A673 (cell line): Measurements from ENCODE around the gene RGS14. TPM values are rescaled to one million over a fixed set of nuclear protein-coding genes. Genes with fewer than 3 reads are reported as not detected.

Source experiments
- BruUV-seq: library from RNA; stranded (reverse); fragments of 400-500 nt; replicated peaks from 2 replicates; lab custom pipeline; 2021; lab: Mats Ljungman, UMichigan
- CTCF ChIA-PET: fragments of 300-600 bp; sonication (Branson Sonifier 250); formaldehyde crosslinking; loops from one replicate; lab custom pipeline; 2022; ENCODE audit warnings: antibody characterized with exemption; lab: Charles Lee
- POLR2A ChIA-PET: fragments of 300-600 bp; sonication (Branson Sonifier 250); formaldehyde crosslinking; loops from one replicate; lab custom pipeline; 2022; ENCODE audit warnings: antibody characterized with exemption; ENCODE audit not compliant: low non-redundant PET; lab: Charles Lee
- DNase-seq: peaks from one replicate; pipeline ENCODE4 v3.0.0-alpha.2; 2015; ENCODE audit warnings: low spot score
- H3K27ac ChIP-seq: fragments of 200-600 bp; sonication (generic); 2 replicates; pipeline ENCODE4 v1.5.1; 2016; ENCODE audit warnings: mixed run types, low read depth, mild to moderate bottlenecking, mixed read lengths, antibody characterized with exemption, low read length; ENCODE audit not compliant: poor library complexity, severe bottlenecking
- H3K27me3 ChIP-seq: fragments of 200-600 bp; sonication (generic); replicated peaks from 2 replicates; pipeline ENCODE4 v1.6.1; 2017; ENCODE audit warnings: mixed run types, low read depth, mild to moderate bottlenecking, mixed read lengths, antibody characterized with exemption, low read length; ENCODE audit not compliant: insufficient read depth, poor library complexity
- H3K36me3 ChIP-seq: fragments of 200-600 bp; sonication (generic); 2 replicates; pipeline ENCODE4 v1.6.1; 2016; ENCODE audit warnings: mixed run types, mild to moderate bottlenecking, mixed read lengths, antibody characterized with exemption, low read length; ENCODE audit not compliant: insufficient read depth, poor library complexity, severe bottlenecking
- H3K4me1 ChIP-seq: fragments of 200-600 bp; sonication (generic); 2 replicates; pipeline ENCODE4 v1.6.1; 2017; ENCODE audit warnings: mixed run types, mild to moderate bottlenecking, mixed read lengths, antibody characterized with exemption, low read length; ENCODE audit not compliant: insufficient read depth, poor library complexity, severe bottlenecking
- H3K4me3 ChIP-seq: fragments of 200-600 bp; sonication (generic); 2 replicates; pipeline ENCODE4 v1.5.1; 2016; ENCODE audit warnings: low read depth, mixed run types, mild to moderate bottlenecking, mixed read lengths, low read length; ENCODE audit not compliant: poor library complexity, severe bottlenecking
- H3K9me3 ChIP-seq: fragments of 200-600 bp; sonication (generic); 2 replicates; pipeline ENCODE4 v1.6.1; 2016; ENCODE audit warnings: mixed run types, low read depth, mild to moderate bottlenecking, mixed read lengths, antibody characterized with exemption, low read length; ENCODE audit not compliant: poor library complexity, severe bottlenecking
- EZH2 ChIP-seq: fragments of 200-600 bp; sonication (generic); IDR thresholded peaks from 2 replicates; pipeline ENCODE4 v1.6.1; 2017; ENCODE audit warnings: borderline replicate concordance, low read depth, mild to moderate bottlenecking, mixed read lengths, antibody characterized with exemption, low read length; ENCODE audit not compliant: poor library complexity, severe bottlenecking
- intact Hi-C: fragments of 100-400 bp; cut with micrococcal nuclease; formaldehyde crosslinking; loops from one replicate; pipeline ENCODE4 v1.10.0; 2022; ENCODE audit not compliant: unreplicated experiment
- total RNA-seq: library from RNA; stranded (reverse); gene quantifications from 2 replicates; pipeline ENCODE4 v1.2.3, GENCODE V29; 2021
- TF ChIP-seq, protein P1 (sequence below): fragments of 300-800, 200-600 bp; sonication (generic); conservative IDR thresholded peaks from 2 replicates; pipeline ENCODE4 v1.5.1; 2017; ENCODE audit warnings: low read depth, mild to moderate bottlenecking, antibody characterized with exemption, low read length, moderate library complexity, mixed read lengths

RGS14 gene
- total RNA-seq, 1 experiment from 2014 or later = 3.1 TPM

DNA sequence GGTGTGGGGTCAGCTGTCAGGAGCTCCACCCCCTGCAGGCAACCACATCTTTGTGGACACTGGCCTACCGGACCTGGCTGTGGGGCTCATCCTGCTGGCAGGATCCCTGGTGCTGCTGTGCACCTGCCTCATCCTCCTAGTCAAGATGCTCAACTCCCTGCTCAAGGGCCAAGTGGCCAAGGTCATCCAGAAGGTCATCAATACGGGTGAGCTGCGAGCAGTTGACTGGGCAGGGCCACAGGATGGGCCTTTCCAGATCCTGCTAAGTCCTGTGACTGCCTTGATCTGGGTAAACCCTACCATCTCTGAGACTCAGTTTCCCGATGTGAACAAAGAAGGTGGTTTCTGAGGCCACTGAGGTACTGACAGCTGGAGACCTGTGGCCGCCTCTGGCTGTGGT, 36.3 kb downstream of the RGS14 start:
- BruUV-seq = no TSS peak
- no peak for DNase-seq
- no peak overlapping the region for H3K27ac ChIP-seq
- TF ChIP-seq, protein P1, sequence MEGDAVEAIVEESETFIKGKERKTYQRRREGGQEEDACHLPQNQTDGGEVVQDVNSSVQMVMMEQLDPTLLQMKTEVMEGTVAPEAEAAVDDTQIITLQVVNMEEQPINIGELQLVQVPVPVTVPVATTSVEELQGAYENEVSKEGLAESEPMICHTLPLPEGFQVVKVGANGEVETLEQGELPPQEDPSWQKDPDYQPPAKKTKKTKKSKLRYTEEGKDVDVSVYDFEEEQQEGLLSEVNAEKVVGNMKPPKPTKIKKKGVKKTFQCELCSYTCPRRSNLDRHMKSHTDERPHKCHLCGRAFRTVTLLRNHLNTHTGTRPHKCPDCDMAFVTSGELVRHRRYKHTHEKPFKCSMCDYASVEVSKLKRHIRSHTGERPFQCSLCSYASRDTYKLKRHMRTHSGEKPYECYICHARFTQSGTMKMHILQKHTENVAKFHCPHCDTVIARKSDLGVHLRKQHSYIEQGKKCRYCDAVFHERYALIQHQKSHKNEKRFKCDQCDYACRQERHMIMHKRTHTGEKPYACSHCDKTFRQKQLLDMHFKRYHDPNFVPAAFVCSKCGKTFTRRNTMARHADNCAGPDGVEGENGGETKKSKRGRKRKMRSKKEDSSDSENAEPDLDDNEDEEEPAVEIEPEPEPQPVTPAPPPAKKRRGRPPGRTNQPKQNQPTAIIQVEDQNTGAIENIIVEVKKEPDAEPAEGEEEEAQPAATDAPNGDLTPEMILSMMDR = no peak
- TF ChIP-seq EZH2 = no peak
- H3K9me3 ChIP-seq = no peaks in the 10 kb centered on the region
- H3K4me3 ChIP-seq = no peak overlapping the region
- POLR2A ChIA-PET = no interaction called here
- H3K27me3 ChIP-seq = no peaks in the 10 kb centered on the region
- no peaks in the 10 kb centered on the region for H3K36me3 ChIP-seq
- H3K4me1 ChIP-seq = peaks cover 4% of the 10 kb centered on the region
- intact Hi-C loops = no loop called here
- CTCF ChIA-PET = no interaction called here

DNA sequence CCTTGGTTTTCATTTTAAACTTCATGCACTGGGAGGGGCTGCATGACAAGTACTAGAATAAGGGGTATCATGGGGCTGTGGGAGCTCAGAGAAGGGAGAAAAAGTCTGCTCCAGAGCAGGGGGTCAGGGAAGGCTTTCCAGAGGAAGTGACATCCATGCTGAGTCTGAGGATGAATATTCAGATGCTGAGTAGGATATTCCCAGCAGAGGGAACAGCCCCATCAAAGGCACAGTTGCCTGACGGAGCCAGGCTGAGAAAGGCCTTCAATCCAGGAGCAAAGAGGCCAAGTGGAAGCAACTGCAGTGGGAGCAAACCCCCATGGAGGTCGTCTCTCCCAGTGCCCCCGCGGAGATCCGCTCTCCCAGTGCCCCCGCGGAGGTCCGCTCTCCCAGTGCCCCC, 38.4 kb downstream of the RGS14 start:
- no TSS peak for BruUV-seq
- no peaks in the 10 kb centered on the region for H3K4me1 ChIP-seq
- H3K36me3 ChIP-seq = no peaks in the 10 kb centered on the region
- H3K27ac ChIP-seq = no peak overlapping the region
- peaks cover 14% of the 10 kb centered on the region for H3K27me3 ChIP-seq
- POLR2A ChIA-PET = no interaction called here
- no peak for DNase-seq
- intact Hi-C loops = no loop called here
- CTCF ChIA-PET = no interaction called here
- H3K4me3 ChIP-seq = no peak overlapping the region
- TF ChIP-seq EZH2 = no peak
- TF ChIP-seq, protein P1 = no peak
- H3K9me3 ChIP-seq = no peaks in the 10 kb centered on the region

DNA sequence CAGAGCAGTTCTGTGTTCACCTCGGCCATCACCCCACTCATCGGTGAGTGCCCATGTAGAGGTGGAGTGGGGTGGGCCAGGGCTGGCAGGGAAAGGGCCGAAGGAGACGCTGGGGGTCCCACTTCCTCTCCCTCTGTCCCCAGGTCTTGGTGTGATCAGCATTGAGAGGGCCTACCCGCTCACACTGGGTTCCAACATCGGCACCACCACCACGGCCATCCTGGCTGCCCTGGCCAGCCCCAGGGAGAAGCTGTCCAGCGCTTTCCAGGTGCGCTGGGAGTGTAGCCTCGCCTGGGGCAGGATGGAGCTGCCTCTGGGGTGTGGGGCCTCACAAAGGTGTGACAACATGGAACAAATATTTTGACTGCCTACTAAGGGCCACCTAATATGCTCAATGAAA, 39.1 kb downstream of the RGS14 start:
- no peak overlapping the region for H3K4me3 ChIP-seq
- intact Hi-C loops = no loop called here
- H3K36me3 ChIP-seq = no peaks in the 10 kb centered on the region
- H3K4me1 ChIP-seq = peaks cover 1% of the 10 kb centered on the region
- no peaks in the 10 kb centered on the region for H3K9me3 ChIP-seq
- TF ChIP-seq, protein P1 = no peak
- TF ChIP-seq EZH2 = no peak
- ChIA-PET CTCF (no interaction called here), POLR2A (no interaction called here)
- no peak for DNase-seq
- no TSS peak for BruUV-seq
- H3K27me3 ChIP-seq = peaks cover 21% of the 10 kb centered on the region
- no peak overlapping the region for H3K27ac ChIP-seq
